Gastroesophageal sphincter (tissue), 3 donors: ENCODE data around the gene SUN2.

Experiments
- CTCF ChIP-seq, 4 experiments: fragments of 200-600 bp in 2 of 4; fragments of 450-650 bp in 2 of 4; sonication (generic) in 1 of 4; IDR thresholded peaks; one replicate each; pipeline ENCODE4 v1.5.1; 2017 to 2019; ENCODE audit warnings: antibody characterized with exemption in 4 of 4, mild to moderate bottlenecking in 2 of 4, moderate library complexity in 2 of 4
- EP300 ChIP-seq: sonication (generic); formaldehyde crosslinking; IDR thresholded peaks from one replicate; pipeline ENCODE4 v1.6.1; 2017; ENCODE audit warnings: antibody characterized with exemption, mild to moderate bottlenecking
- POLR2AphosphoS5 ChIP-seq: sonication (generic); formaldehyde crosslinking; IDR thresholded peaks from one replicate; pipeline ENCODE4 v1.6.1; 2017; ENCODE audit warnings: antibody characterized with exemption

GRCh38 chr22:38724926-38725571 lies 30.7 kb downstream of the SUN2 start:
- TF ChIP-seq CTCF (IDR thresholded peaks at IDR 0.05): peak in 2 of 4 experiments; percentile 8
- TF ChIP-seq EP300: no peak
- no peak for TF ChIP-seq POLR2AphosphoS5
